GM10248 (cell line): ENCODE results near the gene PAX8.

Experiments
- CTCF ChIA-PET: fragments of 300-600 bp; sonication (Branson Sonifier 250); formaldehyde crosslinking; extraction: SDS; loops from one replicate; lab custom pipeline; 2021; ENCODE audit warnings: antibody characterized with exemption; lab: Yijun Ruan, JAX
- POLR2A ChIA-PET: fragments of 350-650 bp; sonication (Branson Sonifier 250); formaldehyde crosslinking; extraction: SDS; loops from one replicate; lab custom pipeline; 2020; ENCODE audit warnings: antibody characterized with exemption; lab: Yijun Ruan, JAX
- DNase-seq: peaks from one replicate; pipeline ENCODE4 v3.0.0; 2012; ENCODE audit errors: extremely low spot score
- CTCF ChIP-seq: IDR thresholded peaks from 2 replicates; pipeline ENCODE4 v1.5.1; 2012; ENCODE audit warnings: mild to moderate bottlenecking, low read depth; ENCODE audit errors: extremely low read depth, missing control alignments, control extremely low read depth

PAX8 gene

GRCh38 chr2:113179446-113180045, 99.2 kb downstream of the PAX8 start:
- POLR2A ChIA-PET, result no interaction called here
- DNase-seq, result no peak
- CTCF ChIA-PET, result interaction anchor here (1.0 to 3.1 kb wide), 5 partner anchors 19 to 100 kb away, joined by 3 to 16 read pairs (median 4); no protein-coding TSS in a partner anchor
- no peak for TF ChIP-seq CTCF

- DNase-seq, result no peak
- CTCF ChIA-PET, result interaction anchor here (3.1 to 6.0 kb wide), 2 partner anchors 21 to 42 kb away, joined by 16 to 44 read pairs; no protein-coding TSS in a partner anchor
- no peak for TF ChIP-seq CTCF
- POLR2A ChIA-PET, result no interaction called here
These were observed 99.8 kb downstream of the PAX8 start for GRCh38 chr2:113178891-113179290.

GRCh38 chr2:113178069-113178746, 100.5 kb downstream of the PAX8 start:
- TF ChIP-seq CTCF, result no peak
- ChIA-PET CTCF (interaction anchor here (6.0 kb wide), 1 partner anchor 21 kb away, joined by 44 read pairs; no protein-coding TSS in a partner anchor), POLR2A (no interaction called here)
- no peak for DNase-seq

- no peak for TF ChIP-seq CTCF
- ChIA-PET POLR2A (no interaction called here), CTCF (interaction anchor here (1.5 to 7.8 kb wide), 4 partner anchors 21 to 38 kb away, joined by 5 to 133 read pairs (median 33); no protein-coding TSS in a partner anchor)
- no peak for DNase-seq
These were observed 101.9 kb downstream of the PAX8 start for GRCh38 chr2:113176696-113177355.

GRCh38 chr2:113175736-113176695, 102.7 kb downstream of the PAX8 start:
- TF ChIP-seq CTCF, result no peak
- ChIA-PET CTCF (interaction anchor here (0.7 to 7.8 kb wide), 12 partner anchors 8 to 259 kb away, joined by 3 to 133 read pairs (median 10); no protein-coding TSS in a partner anchor), POLR2A (interaction anchor here (0.9 kb wide), 1 partner anchor 23 kb away, joined by 3 read pairs; no protein-coding TSS in a partner anchor)
- DNase-seq, result no peak
